GM19099 (cell line): ENCODE data around the gene KIF19.

ENCODE experiments used
- POLR2A ChIP-seq: IDR thresholded peaks from 3 replicates; pipeline ENCODE4 v1.6.1; 2011; ENCODE audit warnings: low read depth; ENCODE audit not compliant: insufficient read length; ENCODE audit errors: extremely low read depth

The KIF19 gene

DNA sequence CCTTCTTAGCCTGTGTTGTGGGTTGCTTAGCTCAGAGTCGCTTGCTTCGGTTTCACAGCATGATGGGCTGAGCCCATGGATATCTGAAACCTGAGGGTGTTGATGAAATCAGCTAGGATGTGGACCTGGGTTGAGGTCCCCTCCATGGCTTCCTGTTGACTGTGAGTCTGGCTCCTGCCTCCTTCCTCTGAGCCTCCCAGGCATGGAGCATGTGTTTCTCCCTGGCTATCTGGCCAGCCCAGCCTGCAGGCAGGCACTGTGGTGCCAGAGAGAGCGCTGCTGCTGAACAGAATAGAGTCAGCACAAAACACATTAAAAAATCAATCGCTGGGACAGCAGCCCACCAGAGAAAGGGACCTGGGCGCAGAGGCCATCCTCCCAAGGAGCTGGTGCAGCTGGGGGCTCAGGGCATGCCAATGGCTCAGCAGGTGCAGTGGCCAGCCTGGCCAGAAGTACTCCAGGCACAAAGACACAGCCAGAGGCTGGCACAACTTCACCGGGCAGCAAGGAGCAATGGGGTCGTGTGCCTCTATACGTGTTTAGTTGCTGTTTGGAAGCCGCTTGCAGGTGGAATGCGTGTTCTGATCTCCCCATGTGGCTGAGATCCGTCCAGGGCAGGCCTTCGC, 77.6 kb downstream of the KIF19 start:
- TF ChIP-seq POLR2A = no peak

DNA sequence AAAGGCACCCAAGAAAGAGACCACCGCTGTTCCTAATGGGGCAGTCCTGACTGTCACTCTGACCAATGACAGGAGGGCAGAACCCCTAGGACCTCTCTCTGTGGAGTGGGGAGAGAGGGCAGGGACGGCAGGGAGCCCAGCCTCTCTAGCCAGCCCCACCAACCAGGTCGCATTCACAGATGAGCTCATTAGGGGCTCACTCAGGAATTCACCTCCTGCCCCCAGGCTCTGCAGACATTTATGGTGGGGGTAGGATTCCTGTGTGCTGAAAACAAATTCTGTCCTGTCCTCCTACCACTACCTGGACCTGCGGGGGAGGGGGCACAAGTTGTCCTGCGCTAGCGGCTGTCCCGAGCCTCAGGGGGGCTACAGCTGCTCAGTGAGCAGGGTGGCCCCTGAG, 78.2 kb downstream of the KIF19 start:
- TF ChIP-seq POLR2A = no peak

DNA sequence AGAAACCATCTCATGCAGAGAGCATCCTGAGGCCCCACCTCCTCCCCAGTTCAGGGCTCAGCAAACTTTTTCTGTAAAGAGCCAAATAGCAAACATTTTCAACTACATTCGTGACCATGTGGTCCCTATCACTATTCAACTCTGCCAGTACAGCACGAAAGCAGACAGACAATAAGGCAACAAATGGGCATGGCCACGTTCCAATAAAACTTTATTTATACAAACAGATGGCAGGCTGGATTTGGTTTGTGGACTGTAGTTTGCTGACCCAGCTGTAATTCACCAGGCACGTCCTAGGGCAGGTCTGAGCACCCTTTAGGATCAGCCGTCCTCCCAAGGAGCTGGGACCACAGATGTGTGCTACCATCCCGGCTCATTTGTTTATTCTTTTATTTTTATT, 78.8 kb downstream of the KIF19 start:
- no peak for TF ChIP-seq POLR2A
